GM23248 (cell line): ENCODE results near the gene RFX3. TPM values are rescaled to one million over a fixed set of nuclear protein-coding genes. Genes with fewer than 3 reads are reported as not detected.

Experiments
- DNase-seq: peaks from one replicate; pipeline ENCODE4 v3.0.0-alpha.2; 2015
- H2AFZ ChIP-seq: fragments of 200-600 bp; sonication (generic); 2 replicates; pipeline ENCODE4 v1.6.1; 2016; ENCODE audit warnings: antibody characterized with exemption
- H3F3A ChIP-seq: fragments of 200-600 bp; sonication (generic); 2 replicates; pipeline ENCODE4 v1.6.1; 2016; ENCODE audit warnings: mild to moderate bottlenecking, antibody characterized with exemption, mixed run types; ENCODE audit not compliant: insufficient read depth
- H3K27ac ChIP-seq: fragments of 200-600 bp; sonication (generic); 2 replicates; pipeline ENCODE4 v1.5.1; 2016; ENCODE audit warnings: mild to moderate bottlenecking
- H3K27me3 ChIP-seq: fragments of 200-600 bp; sonication (generic); replicated peaks from 2 replicates; pipeline ENCODE4 v1.6.1; 2016; ENCODE audit warnings: mild to moderate bottlenecking; ENCODE audit not compliant: insufficient read depth
- H3K36me3 ChIP-seq: fragments of 200-600 bp; sonication (generic); 2 replicates; pipeline ENCODE4 v1.6.1; 2016; ENCODE audit warnings: low read depth, mild to moderate bottlenecking
- H3K4me1 ChIP-seq: fragments of 200-600 bp; sonication (generic); 2 replicates; pipeline ENCODE4 v1.6.1; 2016; ENCODE audit warnings: mild to moderate bottlenecking; ENCODE audit not compliant: insufficient read depth
- H3K4me2 ChIP-seq: fragments of 200-600 bp; sonication (generic); one replicate; pipeline ENCODE4 v1.6.1; 2016; ENCODE audit warnings: mild to moderate bottlenecking; ENCODE audit not compliant: unreplicated experiment
- H3K4me3 ChIP-seq: fragments of 200-600 bp; sonication (generic); 2 replicates; pipeline ENCODE4 v1.5.1; 2016; ENCODE audit warnings: mild to moderate bottlenecking
- H3K79me2 ChIP-seq: fragments of 200-600 bp; sonication (generic); 2 replicates; pipeline ENCODE4 v1.6.1; 2016; ENCODE audit warnings: mild to moderate bottlenecking; ENCODE audit not compliant: insufficient read depth
- H3K9ac ChIP-seq: fragments of 200-600 bp; sonication (generic); 2 replicates; pipeline ENCODE4 v1.6.1; 2016; ENCODE audit warnings: mild to moderate bottlenecking
- H3K9me2 ChIP-seq: fragments of 200-600 bp; sonication (generic); 2 replicates; pipeline ENCODE4 v1.6.1; 2016; ENCODE audit warnings: mixed run types, mild to moderate bottlenecking, moderate library complexity; ENCODE audit not compliant: insufficient read depth
- H3K9me3 ChIP-seq: fragments of 200-600 bp; sonication (generic); one replicate; pipeline ENCODE4 v1.6.1; 2017; ENCODE audit warnings: low read depth
- H4K20me1 ChIP-seq: fragments of 200-600 bp; sonication (generic); 2 replicates; pipeline ENCODE4 v1.6.0; 2016; ENCODE audit not compliant: insufficient read depth
- EZH2 ChIP-seq: fragments of 200-600 bp; sonication (generic); IDR thresholded peaks from 2 replicates; pipeline ENCODE4 v1.6.1; 2018; ENCODE audit warnings: antibody characterized with exemption, mild to moderate bottlenecking; ENCODE audit not compliant: insufficient read depth, poor library complexity, severe bottlenecking
- EZH2phosphoT487 ChIP-seq: fragments of 200-600 bp; sonication (generic); IDR thresholded peaks from 2 replicates; pipeline ENCODE4 v1.6.1; 2018; ENCODE audit warnings: antibody characterized with exemption, moderate library complexity, mild to moderate bottlenecking, low read depth; ENCODE audit not compliant: insufficient read depth
- WGBS, 2 experiments: methylation state at CpG; one replicate each; pipeline ENCODE4 v1.1.6; 2015 to 2017; ENCODE audit warnings: low lambda C conversion rate in 2 of 2, low coverage in 1 of 2; ENCODE audit errors: missing lambda C conversion rate in 2 of 2; 5-methylcytosine and 5-hydroxymethylcytosine counted together
- in situ Hi-C: fragments of 300-500 bp; cut with MboI; formaldehyde crosslinking; loops from 2 replicates; pipeline ENCODE4 v1.15.0; 2020
- polyA plus RNA-seq: library from polyadenylated mRNA; unstranded; fragments of >200 nt; fragmentation: Nextera tagmentation; extraction: Ambion mirVana; gene quantifications from 2 replicates; pipeline ENCODE4 v1.2.1, GENCODE V29; 2016
- total RNA-seq: library from RNA; depleted of rRNA; stranded (reverse); fragments of >200 nt; shearing (Covaris generic); gene quantifications from 2 replicates; pipeline ENCODE4 v1.2.3, GENCODE V29; 2014

The RFX3 gene
- total and polyA plus RNA-seq, 2 experiments from 2014 or later: 0.80 to 1.9 TPM

DNA sequence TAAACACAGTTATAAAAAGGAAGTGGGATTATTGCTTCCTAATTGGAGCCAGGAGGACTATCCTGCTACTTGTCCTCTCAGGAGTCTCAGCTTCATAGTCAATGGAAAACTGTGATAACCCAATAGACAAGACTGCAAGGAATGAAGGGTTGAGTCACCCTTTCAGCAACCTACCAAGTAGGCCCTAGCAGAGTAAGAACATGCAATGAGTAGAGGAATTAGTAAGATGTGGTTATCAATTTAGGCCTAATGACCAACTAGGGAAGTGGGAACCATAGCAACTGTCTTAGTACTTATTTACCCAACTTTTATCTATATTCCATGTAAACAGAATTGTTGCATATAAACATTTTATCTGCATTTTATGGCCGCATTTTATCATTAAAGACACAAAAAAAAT, 310.1 kb downstream of the RFX3 start:
- Histone ChIP-seq H3K27me3 (no peaks in the 10 kb centered on the region), H3K9me2 (no peaks in the 10 kb centered on the region), H3F3A (no peaks in the 10 kb centered on the region), H2AFZ (no peak overlapping the region), H3K36me3 (no peaks in the 10 kb centered on the region), H3K4me1 (no peaks in the 10 kb centered on the region), H3K79me2 (no peaks in the 10 kb centered on the region), H4K20me1 (no peaks in the 10 kb centered on the region), H3K27ac (no peak overlapping the region), H3K4me2 (no peak overlapping the region), H3K4me3 (no peak overlapping the region), H3K9me3 (no peaks in the 10 kb centered on the region), H3K9ac (no peak overlapping the region)
- 78 to 86% methylated on average over 1 of the region's 1 CpG for WGBS, 2 experiments
- in situ Hi-C loops: no loop called here
- no peak for DNase-seq
- TF ChIP-seq EZH2: no peak
- no peak for TF ChIP-seq EZH2phosphoT487

DNA sequence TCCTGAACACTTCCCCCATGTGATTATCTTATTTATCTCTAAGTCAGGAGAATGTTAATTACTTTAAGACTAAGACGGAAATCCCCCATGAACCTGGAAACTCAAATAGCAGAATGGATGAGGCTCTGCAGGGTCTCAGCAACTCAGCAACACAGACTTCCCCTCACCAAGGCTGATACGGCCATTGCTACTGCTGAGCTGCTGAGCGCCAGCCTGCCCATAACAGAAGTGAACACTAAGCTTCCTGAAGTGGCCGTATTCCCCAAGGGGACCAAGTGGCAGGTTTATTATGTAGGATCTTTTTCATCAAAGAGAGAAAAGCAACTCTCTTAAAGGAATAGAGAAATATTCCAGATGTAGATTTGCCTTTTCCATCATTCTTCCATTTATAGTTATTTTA, 311.1 kb downstream of the RFX3 start:
- in situ Hi-C loops: no loop called here
- H3K9me2 ChIP-seq: no peaks in the 10 kb centered on the region
- 54 to 57% methylated on average over 4 of the region's 4 CpGs for WGBS, 2 experiments

DNA sequence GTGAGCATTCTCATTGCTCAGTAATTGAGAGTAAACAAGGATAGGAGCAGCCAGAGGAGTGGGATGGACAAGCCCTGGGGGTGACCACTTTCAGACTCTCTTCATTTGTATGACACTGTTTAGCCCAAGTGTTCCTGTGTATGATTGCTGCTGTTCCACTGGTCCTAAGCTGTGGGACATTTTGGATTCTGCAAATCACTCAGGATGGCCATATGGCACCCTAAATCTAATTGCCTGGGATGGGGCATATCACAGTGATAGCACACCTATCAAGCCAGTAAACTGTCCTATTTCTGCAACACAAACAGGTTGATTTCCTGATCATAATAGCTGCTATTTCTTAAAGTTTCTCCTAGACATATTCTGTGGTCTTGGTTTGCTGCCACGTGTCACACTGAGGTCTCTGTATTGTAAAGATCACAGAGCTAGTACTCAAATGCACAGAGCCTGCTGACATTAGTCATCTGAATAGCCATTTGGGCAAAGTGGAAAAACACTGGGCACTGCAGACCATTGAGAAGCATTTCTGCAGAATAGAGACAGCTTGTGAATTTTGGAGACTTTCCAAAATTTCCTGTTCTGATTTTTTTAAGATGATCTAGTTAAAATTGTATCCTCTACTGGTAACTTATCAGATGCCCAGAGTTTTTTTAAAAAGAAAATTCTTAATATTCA, 320.2 kb downstream of the RFX3 start:
- peaks cover 6% of the 10 kb centered on the region for H3K4me1 ChIP-seq
- H4K20me1 ChIP-seq: no peaks in the 10 kb centered on the region
- no peak overlapping the region for H3K27ac ChIP-seq
- 0 out of 2 replicates have a peak, but pooled peaks cover 7% of the 10 kb centered on the region for H3F3A ChIP-seq
- no peak overlapping the region for H3K9ac ChIP-seq
- no peak overlapping the region for H3K4me3 ChIP-seq
- H3K79me2 ChIP-seq: no peaks in the 10 kb centered on the region
- H3K9me2 ChIP-seq: no peaks in the 10 kb centered on the region
- H3K27me3 ChIP-seq: no peaks in the 10 kb centered on the region
- peak; percentile 13 for DNase-seq
- 71 to 81% methylated on average over 1 of the region's 1 CpG for WGBS, 2 experiments
- no peak overlapping the region for H3K4me2 ChIP-seq
- no peaks in the 10 kb centered on the region for H3K9me3 ChIP-seq
- TF ChIP-seq EZH2phosphoT487: no peak
- no peak for TF ChIP-seq EZH2
- H2AFZ ChIP-seq: no peak overlapping the region
- no peaks in the 10 kb centered on the region for H3K36me3 ChIP-seq
- in situ Hi-C loops: no loop called here

More for the DNA sequence above, 311.1 kb downstream of the RFX3 start:
- H3K4me2 ChIP-seq: no peak overlapping the region
- H3K4me3 ChIP-seq: no peak overlapping the region
- no peak overlapping the region for H3K27ac ChIP-seq
- no peak overlapping the region for H2AFZ ChIP-seq
- H3K27me3 ChIP-seq: no peaks in the 10 kb centered on the region
- no peaks in the 10 kb centered on the region for H3K36me3 ChIP-seq
- H4K20me1 ChIP-seq: no peaks in the 10 kb centered on the region
- no peaks in the 10 kb centered on the region for H3F3A ChIP-seq
- no peaks in the 10 kb centered on the region for H3K9me3 ChIP-seq
- no peaks in the 10 kb centered on the region for H3K4me1 ChIP-seq
- no peaks in the 10 kb centered on the region for H3K79me2 ChIP-seq
- DNase-seq: no peak
- H3K9ac ChIP-seq: no peak overlapping the region
- no peak for TF ChIP-seq EZH2phosphoT487
- no peak for TF ChIP-seq EZH2

DNA sequence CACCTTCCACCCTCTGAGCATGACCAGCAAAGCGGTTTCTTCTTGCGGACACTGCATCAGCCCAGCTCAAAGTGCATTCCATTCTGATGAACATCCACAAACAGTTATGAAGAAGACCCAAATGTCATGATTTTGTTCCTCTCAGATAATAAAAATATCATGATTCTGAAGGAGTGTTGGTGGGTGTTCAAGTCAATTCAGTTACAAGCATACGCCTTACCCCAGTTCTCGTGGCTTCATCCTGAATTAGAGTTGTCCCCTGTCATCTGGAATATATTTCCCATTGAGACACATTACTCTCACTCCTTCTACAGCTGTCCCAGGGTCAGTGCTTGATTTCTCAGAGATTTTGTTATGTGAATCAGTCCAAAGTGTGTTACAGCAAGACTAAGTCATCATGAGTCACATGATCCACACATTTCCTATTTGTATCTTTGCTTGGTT, 325.4 kb downstream of the RFX3 start:
- in situ Hi-C loops: no loop called here
- whole genome bisulfite sequencing, 2 experiments: 6 to 13% methylated on average over 4 of the region's 4 CpGs

More for the DNA sequence above, 325.4 kb downstream of the RFX3 start:
- DNase-seq: peak; percentile 90
- H3K9me3 ChIP-seq: no peaks in the 10 kb centered on the region
- peaks cover 18% of the 10 kb centered on the region for H3K4me1 ChIP-seq
- H3K4me2 ChIP-seq: peak overlapping the region; percentile 63
- peak overlapping the region; percentile 33; the same call in 1 of the 2 replicates for H2AFZ ChIP-seq
- TF ChIP-seq EZH2: no peak
- TF ChIP-seq EZH2phosphoT487: 0 out of 2 replicates have a peak, but pooled peaks have one; percentile 9
- no peaks in the 10 kb centered on the region for H3K27me3 ChIP-seq
- H3K36me3 ChIP-seq: no peaks in the 10 kb centered on the region
- H3K79me2 ChIP-seq: no peaks in the 10 kb centered on the region
- H4K20me1 ChIP-seq: no peaks in the 10 kb centered on the region
- H3K4me3 ChIP-seq: peak overlapping the region; percentile 20
- no peaks in the 10 kb centered on the region for H3K9me2 ChIP-seq
- no peak overlapping the region for H3K9ac ChIP-seq
- peaks cover 18% of the 10 kb centered on the region for H3F3A ChIP-seq
- peak overlapping the region; percentile 71 for H3K27ac ChIP-seq
